ENCODE results near the gene AMMECR1.
"Not testable (repeated sequence)": the region's sequence is repeated elsewhere in the genome, so short reads cannot be mapped to it uniquely, and the experiment has no call there.

- TF ChIP-seq, protein P1, sequence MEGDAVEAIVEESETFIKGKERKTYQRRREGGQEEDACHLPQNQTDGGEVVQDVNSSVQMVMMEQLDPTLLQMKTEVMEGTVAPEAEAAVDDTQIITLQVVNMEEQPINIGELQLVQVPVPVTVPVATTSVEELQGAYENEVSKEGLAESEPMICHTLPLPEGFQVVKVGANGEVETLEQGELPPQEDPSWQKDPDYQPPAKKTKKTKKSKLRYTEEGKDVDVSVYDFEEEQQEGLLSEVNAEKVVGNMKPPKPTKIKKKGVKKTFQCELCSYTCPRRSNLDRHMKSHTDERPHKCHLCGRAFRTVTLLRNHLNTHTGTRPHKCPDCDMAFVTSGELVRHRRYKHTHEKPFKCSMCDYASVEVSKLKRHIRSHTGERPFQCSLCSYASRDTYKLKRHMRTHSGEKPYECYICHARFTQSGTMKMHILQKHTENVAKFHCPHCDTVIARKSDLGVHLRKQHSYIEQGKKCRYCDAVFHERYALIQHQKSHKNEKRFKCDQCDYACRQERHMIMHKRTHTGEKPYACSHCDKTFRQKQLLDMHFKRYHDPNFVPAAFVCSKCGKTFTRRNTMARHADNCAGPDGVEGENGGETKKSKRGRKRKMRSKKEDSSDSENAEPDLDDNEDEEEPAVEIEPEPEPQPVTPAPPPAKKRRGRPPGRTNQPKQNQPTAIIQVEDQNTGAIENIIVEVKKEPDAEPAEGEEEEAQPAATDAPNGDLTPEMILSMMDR (IDR thresholded peaks at IDR 0.05): not testable (repeated sequence)
- TF ChIP-seq POLR2A (IDR thresholded peaks at IDR 0.05): not testable (repeated sequence)
These were observed 10.7 kb upstream of the AMMECR1 start for GRCh38 chrX:110328613-110329012.
